GM12875 (cell line): ENCODE measurements around the gene UBE2G1.
"Not testable (repeated sequence)": the region's sequence is repeated elsewhere in the genome, so short reads cannot be mapped to it uniquely, and the experiment has no call there.

ENCODE experiments used
- H3K4me3 ChIP-seq: one replicate; pipeline ENCODE4 v1.5.1; 2011; ENCODE audit warnings: low read depth, low read length, control low read depth
- CTCF ChIP-seq: IDR thresholded peaks from 2 replicates; pipeline ENCODE4 v1.5.1; 2011; ENCODE audit warnings: low read depth, mild to moderate bottlenecking, control low read depth, inconsistent platforms, low read length, moderate library complexity, borderline replicate concordance; ENCODE audit not compliant: insufficient read depth

UBE2G1 gene

GRCh38 chr17:4358154-4358553 lies 8.3 kb downstream of the UBE2G1 start:
- H3K4me3 ChIP-seq = no peak overlapping the region
- no peak for TF ChIP-seq CTCF

DNA sequence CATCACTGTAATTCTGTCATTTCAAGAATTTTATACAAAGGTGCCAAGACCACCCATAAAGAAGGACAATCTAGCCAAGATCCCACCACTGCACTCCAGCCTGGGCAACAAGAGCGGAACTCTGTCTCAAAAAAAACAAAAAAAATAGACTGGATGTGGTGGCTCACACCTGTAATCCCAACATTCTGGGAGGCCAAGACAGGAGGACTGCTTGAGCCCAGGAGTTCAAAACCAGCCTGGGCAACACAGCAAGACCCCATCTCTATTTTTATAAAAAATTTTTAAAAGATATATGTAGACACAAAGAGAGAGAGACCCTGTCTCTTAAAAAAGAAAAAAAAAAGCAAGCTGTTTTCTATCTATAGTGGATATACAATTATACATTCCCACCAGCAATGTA lies 8.8 kb downstream of the UBE2G1 start:
- TF ChIP-seq CTCF = no peak
- no peak overlapping the region for H3K4me3 ChIP-seq

DNA sequence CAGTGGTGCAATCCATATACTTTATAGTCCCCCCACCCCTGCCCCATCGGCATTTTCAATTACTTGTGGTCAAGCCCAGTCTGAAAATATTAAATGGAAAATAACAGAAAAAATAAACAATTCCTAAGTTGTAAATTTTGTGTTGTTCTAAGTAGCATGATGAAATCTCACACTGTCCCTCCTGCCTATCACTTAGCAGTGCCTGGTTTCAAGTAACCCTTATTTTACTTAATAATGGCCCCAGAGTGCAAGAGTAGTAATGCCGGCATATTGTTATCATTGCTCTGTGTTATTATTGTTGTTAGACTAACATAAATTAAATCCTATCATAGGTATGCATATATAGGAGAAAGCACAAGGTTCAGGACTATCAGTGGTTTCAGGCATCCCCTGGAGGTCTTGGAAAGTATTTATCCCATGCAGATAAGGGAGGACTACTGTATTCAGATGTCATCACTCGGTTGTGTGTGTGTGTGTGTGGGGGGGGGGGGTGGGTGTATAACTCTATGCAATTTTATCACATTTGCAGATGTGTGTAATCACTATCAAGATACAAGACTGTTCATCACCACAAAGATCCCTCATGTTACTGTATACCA lies 9.3 kb downstream of the UBE2G1 start:
- TF ChIP-seq CTCF = no peak
- H3K4me3 ChIP-seq = no peak overlapping the region

GRCh38 chr17:4354862-4355514 lies 11.5 kb downstream of the UBE2G1 start:
- TF ChIP-seq CTCF = no peak
- no peak overlapping the region for H3K4me3 ChIP-seq

GRCh38 chr17:4354206-4354605 lies 12.3 kb downstream of the UBE2G1 start:
- H3K4me3 ChIP-seq = no peak overlapping the region
- no peak for TF ChIP-seq CTCF

- H3K4me3 ChIP-seq = not testable (repeated sequence)
These were observed 16.3 kb downstream of the UBE2G1 start for GRCh38 chr17:4350214-4350613.

GRCh38 chr17:4345581-4346252 lies 20.8 kb downstream of the UBE2G1 start:
- TF ChIP-seq CTCF = no peak

GRCh38 chr17:4344926-4345325 lies 21.5 kb downstream of the UBE2G1 start:
- H3K4me3 ChIP-seq = no peak overlapping the region
- no peak for TF ChIP-seq CTCF

More at GRCh38 chr17:4345581-4346252, 20.8 kb downstream of the UBE2G1 start:
- no peak overlapping the region for H3K4me3 ChIP-seq
